ENCODE measurements around the gene ZNF554.
"Not testable (repeated sequence)": the region's sequence is repeated elsewhere in the genome, so short reads cannot be mapped to it uniquely, and the experiment has no call there.

Gene ZNF554

DNA sequence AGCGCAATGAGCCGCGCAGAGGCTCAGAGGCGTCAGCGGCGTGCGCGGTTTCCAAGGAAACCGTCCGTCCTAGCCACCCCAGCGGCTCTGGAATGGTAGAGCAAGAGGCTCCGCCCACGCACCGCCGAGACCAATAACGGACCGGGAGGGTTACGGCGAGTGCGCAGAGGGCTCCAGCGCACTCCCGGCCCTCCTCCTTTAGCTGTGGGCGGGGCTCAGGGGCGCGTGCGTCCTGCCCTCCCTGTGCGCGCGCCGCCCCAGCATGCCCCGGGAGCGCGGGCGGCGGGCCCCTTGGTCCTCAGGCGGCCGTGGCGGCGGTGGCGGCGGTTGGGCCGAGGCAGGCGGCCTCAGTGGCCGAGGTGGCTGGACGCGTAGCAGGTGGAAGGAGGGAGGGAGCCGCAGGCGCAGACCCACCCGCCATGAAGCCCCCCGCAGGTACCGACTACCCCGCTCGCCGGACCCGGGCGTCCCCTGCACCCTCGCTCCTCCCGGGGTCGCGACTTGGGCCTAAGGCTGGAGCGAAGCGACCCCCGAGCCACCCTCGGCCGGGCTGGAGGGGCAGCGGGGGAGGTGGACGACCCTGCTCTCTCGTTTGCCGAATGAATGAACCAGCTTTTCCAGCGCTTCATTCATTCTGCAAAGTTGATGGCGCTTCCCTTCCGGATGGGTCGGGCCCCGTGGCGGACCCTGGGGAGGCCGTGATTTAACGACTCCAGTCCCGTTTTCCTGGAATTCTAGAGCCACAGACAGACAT lies 34.2 kb upstream of the ZNF554 start, which contains the start of gene THOP1:
THOP1 (plus strand) TSS at position 260 of the 754 bp plus-strand sequence; CDS start at position 420, 160 bp downstream.
- Mint-ChIP-seq H3K27me3 (no peaks in the 10 kb centered on the region), H3K4me1 (peaks cover 81% of the 10 kb centered on the region), H3K27ac (peak within 1 kb of the TSS; percentile 74), H3K36me3 (peaks cover 20% of the 10 kb centered on the region), H3K9me3 (no peaks in the 10 kb centered on the region), H3K4me3 (peak within 1 kb of the TSS; percentile 92)
- ATAC-seq = peak; percentile 88

DNA sequence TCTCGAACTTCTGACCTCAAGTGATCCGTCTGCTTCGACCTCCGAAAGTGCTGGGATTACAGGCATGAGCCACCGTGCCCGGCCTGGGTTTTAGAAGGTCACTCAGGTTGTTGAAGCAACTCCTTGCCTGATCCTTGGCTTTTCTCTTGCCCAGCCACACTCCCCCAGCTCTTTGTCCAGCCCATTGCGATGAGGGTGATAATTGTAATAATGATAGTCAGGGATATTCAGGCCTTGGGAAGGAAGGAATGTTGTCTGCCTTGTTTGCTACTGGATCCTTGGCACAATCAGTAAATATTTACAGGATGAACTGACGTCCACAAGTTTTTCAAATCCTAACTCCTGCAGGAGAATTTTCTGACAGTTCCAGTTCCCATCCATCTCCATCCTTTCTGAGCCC lies 32.6 kb upstream of the ZNF554 start:
- Mint-ChIP-seq H3K4me1 (peaks cover 76% of the 10 kb centered on the region), H3K4me3 (peak overlapping the region; percentile 23), H3K27me3 (no peaks in the 10 kb centered on the region), H3K36me3 (peaks cover 36% of the 10 kb centered on the region), H3K9me3 (no peaks in the 10 kb centered on the region), H3K27ac (no peak overlapping the region)
- ATAC-seq = no peak

DNA sequence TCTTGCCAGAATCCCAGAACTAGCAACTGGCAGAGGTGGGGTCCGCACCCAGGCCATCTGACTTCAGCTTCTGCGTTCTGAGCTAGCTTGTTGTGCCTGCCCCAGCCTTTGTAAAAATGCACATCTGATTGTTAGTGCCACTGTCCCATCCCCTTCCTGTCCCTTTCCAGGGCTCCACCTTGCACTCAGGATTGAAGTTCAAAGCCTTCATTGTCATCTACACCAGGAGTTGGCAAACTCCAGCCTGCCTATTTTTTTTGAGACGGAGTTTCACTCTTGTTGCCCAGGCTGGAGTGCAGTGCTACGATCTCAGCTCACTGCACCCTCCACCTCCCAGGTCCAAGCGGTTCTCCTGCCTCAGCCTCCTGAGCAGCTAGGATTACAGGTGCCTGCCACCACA lies 31.4 kb upstream of the ZNF554 start:
- Mint-ChIP-seq H3K36me3 (peaks cover 44% of the 10 kb centered on the region), H3K4me1 (peaks cover 71% of the 10 kb centered on the region), H3K9me3 (no peaks in the 10 kb centered on the region), H3K27me3 (no peaks in the 10 kb centered on the region), H3K4me3 (peak overlapping the region; percentile 31), H3K27ac (peak overlapping the region; percentile 95)
- ATAC-seq = no peak

DNA sequence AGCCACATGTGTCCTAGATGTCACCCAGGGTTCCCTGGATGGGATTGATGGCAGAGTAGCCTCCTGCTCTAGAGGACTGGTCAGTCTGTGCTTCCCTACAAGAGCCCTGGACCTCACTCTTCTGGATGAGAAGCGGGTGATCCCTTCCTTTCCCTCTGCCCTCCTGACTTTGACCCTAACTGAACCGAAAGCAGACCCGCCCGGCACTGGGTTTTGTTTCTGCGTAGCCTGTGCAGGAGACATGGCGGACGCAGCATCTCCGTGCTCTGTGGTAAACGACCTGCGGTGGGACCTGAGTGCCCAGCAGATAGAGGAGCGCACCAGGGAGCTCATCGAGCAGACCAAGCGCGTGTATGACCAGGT lies 29.5 kb upstream of the ZNF554 start:
- Mint-ChIP-seq H3K4me1 (peaks cover 62% of the 10 kb centered on the region), H3K27ac (peak overlapping the region; percentile 95), H3K4me3 (peak overlapping the region; percentile 61), H3K9me3 (no peaks in the 10 kb centered on the region), H3K36me3 (peaks cover 58% of the 10 kb centered on the region), H3K27me3 (no peaks in the 10 kb centered on the region)
- ATAC-seq = no peak

DNA sequence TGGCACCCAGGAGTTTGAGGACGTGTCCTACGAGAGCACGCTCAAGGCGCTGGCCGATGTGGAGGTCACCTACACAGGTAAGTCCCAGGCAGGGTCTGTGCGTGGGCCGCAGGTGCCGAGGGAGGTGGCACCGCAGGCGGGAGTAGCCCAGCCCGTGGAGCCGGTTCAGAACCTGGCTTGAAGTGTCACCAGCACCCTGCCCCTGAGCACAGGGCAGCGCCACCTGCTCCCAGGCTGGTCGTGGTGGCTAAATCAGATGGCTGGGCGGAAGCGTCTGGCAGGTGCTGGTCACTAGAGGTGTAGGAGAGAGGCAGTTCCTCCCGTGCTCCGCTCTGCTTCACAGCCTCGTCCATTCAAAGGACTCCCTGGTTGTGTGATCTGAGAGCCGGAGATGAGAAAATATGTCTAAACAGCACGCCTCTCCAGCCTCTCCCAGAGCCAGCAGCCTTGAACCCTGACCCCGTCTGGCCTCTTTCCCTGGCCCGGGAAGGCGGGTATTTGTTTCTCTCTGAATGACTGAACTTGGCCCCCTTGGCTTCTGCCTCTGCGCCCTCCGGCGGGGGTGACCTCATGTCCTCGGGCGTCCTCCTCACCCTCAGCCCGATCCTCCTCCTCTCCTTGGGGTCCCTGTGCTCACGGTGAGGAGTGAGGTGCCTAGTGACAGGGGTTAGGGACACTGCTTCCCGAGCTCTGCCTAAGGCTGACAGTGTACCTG lies 29.0 kb upstream of the ZNF554 start:
- H3K4me3 Mint-ChIP-seq = no peak overlapping the region
- no peaks in the 10 kb centered on the region for H3K27me3 Mint-ChIP-seq
- peaks cover 63% of the 10 kb centered on the region for H3K36me3 Mint-ChIP-seq
- H3K4me1 Mint-ChIP-seq = peaks cover 59% of the 10 kb centered on the region
- H3K9me3 Mint-ChIP-seq = no peaks in the 10 kb centered on the region
- peak overlapping the region; percentile 95 for H3K27ac Mint-ChIP-seq
- ATAC-seq = no peak

DNA sequence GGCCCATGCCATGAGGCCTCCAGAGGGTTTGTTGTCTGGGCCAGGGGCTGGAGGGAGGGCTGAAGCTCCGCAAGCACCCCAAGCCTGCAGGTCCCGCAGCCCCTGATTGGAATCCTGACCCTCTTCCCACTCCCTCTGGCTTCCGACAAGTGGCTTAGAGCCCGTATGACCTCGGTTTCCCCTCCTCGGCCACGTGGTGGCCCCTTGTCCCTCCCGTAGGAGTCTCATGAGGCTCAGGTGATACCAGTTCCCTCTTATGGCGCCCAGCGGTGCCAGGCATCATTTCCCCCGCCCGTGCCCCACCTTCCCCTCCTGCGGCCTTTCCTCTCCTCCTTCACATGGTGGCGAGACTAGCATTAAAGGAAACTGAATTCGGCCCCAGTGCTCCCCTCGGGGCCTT lies 28.2 kb upstream of the ZNF554 start:
- H3K27ac Mint-ChIP-seq = peak overlapping the region; percentile 95
- ATAC-seq = no peak
- H3K4me3 Mint-ChIP-seq = no peak overlapping the region
- no peaks in the 10 kb centered on the region for H3K27me3 Mint-ChIP-seq
- peaks cover 71% of the 10 kb centered on the region for H3K36me3 Mint-ChIP-seq
- H3K9me3 Mint-ChIP-seq = no peaks in the 10 kb centered on the region
- H3K4me1 Mint-ChIP-seq = peaks cover 52% of the 10 kb centered on the region

DNA sequence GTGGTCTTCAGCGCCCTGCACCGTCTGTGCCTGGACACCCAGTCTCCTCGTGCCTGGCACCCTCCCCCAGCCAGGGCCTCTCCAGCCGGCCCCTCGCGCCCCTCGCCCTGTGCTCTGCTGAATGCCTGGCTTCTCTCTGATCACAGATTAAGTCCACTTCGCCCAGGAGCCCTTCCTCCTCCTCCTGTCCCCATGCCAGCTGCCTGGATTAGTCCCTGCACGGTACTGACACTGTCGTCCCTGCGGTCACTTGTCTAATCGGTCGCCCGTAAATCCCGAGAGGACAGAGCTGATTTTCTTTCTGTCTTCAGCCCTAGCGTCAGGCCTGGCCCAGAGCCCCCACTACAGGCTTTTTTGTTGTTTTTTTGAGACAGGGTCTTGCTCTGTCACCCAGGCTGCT lies 27.8 kb upstream of the ZNF554 start:
- ATAC-seq = no peak
- H3K9me3 Mint-ChIP-seq = no peaks in the 10 kb centered on the region
- peaks cover 49% of the 10 kb centered on the region for H3K4me1 Mint-ChIP-seq
- H3K36me3 Mint-ChIP-seq = peaks cover 75% of the 10 kb centered on the region
- H3K27ac Mint-ChIP-seq = peak overlapping the region; percentile 48
- H3K4me3 Mint-ChIP-seq = no peak overlapping the region
- no peaks in the 10 kb centered on the region for H3K27me3 Mint-ChIP-seq

DNA sequence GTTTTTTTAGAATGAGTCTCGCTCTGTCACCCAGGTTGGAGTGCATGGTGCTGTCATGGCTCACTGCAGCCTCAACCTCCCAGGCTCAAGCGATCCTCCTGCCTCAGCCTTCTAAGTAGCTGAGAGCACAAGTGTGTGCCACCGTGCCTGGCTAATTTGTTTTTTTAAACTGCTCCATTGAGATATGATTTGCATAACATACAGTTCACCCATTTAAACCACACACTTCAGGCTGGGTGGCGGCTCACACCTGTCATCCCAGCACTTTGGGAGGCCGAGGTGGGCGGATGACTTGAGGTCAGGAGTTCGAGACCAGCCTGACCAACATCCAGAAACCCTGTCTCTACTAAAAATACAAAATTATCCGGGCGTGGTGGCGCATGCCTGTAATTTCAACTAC lies 27.0 kb upstream of the ZNF554 start:
- H3K9me3 Mint-ChIP-seq, H3K27me3 Mint-ChIP-seq, H3K4me3 Mint-ChIP-seq, H3K27ac Mint-ChIP-seq, ATAC-seq: not testable (repeated sequence)
- Mint-ChIP-seq H3K36me3 (peaks cover 76% of the 10 kb centered on the region), H3K4me1 (peaks cover 41% of the 10 kb centered on the region)

DNA sequence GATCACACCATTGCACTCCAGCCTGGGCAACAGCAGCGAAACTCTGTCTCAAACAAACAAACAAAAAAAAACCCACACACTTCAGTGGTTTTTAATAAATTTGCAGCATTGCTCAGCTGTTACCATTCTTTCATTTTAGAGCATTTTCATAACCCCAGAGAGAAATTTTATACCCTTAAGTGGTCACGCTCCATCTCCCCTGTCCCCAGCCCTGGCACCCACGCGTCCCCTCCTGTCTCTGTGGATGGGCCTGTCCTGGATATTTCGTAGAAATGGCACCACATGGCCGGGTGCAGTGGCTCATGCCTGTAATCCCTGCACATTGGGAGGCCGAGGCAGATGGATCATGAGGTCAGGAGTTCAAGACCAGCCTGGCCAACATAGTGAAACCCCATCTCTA lies 26.5 kb upstream of the ZNF554 start:
- ATAC-seq = no peak
- H3K36me3 Mint-ChIP-seq = peaks cover 72% of the 10 kb centered on the region
- H3K27me3 Mint-ChIP-seq = no peaks in the 10 kb centered on the region
- peaks cover 36% of the 10 kb centered on the region for H3K4me1 Mint-ChIP-seq
- no peak overlapping the region for H3K27ac Mint-ChIP-seq
- H3K4me3 Mint-ChIP-seq = no peak overlapping the region
- no peaks in the 10 kb centered on the region for H3K9me3 Mint-ChIP-seq

DNA sequence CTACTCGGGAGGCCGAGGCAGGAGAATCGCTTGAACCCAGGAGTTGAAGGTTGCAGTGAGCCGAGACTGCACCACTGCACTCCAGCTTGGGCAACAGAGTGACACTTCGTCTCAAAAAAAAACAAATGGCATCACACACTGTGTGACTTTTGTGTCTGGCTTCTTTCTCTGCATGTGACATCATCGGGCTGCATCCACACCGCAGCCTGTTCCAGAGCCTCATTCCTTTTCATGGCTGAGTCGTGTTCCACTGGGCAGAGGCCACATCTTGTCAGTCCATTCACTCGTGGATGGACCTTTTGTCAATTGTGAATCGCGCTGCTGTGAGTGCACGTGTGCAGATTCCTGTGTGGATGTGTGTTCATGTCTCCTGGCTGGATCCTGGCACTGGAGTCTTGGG lies 26.1 kb upstream of the ZNF554 start:
- no peaks in the 10 kb centered on the region for H3K9me3 Mint-ChIP-seq
- H3K4me1 Mint-ChIP-seq = peaks cover 32% of the 10 kb centered on the region
- H3K4me3 Mint-ChIP-seq = no peak overlapping the region
- H3K27me3 Mint-ChIP-seq = no peaks in the 10 kb centered on the region
- no peak for ATAC-seq
- H3K36me3 Mint-ChIP-seq = peaks cover 68% of the 10 kb centered on the region
- no peak overlapping the region for H3K27ac Mint-ChIP-seq

DNA sequence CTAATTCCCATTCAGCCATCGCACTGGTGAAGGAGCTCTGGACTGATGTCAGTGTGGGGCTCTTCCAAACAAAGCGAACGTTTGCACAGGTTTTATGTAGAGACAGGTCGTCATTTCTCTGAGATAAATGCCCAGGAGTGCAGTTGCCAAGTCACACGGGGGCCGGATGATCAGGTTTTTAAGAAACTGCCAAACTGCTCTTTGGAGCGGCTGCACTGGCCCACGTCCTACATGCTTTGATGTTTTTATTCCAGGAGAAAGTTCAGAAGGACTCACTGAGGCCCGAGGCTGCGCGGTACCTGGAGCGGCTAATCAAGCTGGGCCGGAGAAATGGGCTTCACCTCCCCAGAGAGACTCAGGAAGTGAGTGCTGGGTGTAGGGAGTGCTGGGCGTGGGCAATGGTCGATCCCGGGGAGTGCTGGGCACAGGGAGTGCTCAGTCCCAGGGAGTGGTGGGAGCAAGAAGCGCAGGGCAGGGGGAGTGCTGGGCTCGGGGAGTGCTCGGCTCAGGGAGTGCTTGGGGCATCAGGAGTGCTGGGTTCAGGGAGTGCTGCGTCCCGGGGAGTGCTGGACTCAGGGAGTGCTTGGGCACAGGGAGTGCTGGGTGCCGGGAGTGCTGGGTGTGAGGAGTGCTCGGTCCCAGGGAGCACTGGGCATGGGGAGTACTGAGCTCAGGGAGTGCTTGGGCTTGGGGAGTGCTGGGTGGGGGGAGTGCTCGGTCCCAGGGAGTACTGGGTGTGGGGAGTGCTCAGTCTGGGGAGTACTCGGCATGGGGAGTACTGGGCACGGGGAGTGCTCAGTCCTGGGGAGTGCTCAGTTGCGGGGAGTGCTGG lies 23.6 kb upstream of the ZNF554 start:
- no peaks in the 10 kb centered on the region for H3K27me3 Mint-ChIP-seq
- peak; percentile 36 for ATAC-seq

DNA sequence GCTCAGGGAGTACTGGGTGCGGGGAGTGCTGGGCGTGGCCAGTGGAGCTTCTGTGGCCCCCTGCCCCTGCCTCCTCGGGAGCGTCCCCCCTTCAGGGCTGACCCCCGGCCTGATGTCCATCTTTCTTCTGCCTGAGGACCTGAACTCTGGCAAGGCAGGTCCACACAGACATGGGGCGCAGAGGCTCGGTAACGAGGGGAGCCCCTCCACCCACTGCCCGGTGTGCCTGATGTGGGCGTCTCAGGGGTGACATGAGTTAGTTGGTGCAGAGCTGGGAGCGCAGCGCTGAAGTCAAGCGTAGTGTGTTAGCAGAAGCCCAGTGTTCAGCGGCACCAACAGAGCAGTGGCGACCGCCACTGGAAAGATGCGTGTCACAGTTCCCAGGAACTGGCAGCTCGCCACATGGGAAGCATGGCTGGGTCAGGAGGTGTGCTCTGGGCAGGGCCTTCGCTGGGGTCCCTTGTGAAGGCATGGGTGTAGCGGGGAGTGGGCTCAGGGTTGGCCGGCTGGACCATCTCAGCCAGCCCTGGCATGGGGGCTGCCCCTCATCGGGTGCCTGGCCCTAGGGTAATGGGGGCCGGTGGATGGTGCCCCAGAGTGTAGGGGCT lies 22.9 kb upstream of the ZNF554 start:
- H3K4me3 Mint-ChIP-seq = no peak overlapping the region
- H3K4me1 Mint-ChIP-seq = peaks cover 5% of the 10 kb centered on the region
- no peak for ATAC-seq
- no peaks in the 10 kb centered on the region for H3K9me3 Mint-ChIP-seq
- H3K36me3 Mint-ChIP-seq = peaks cover 64% of the 10 kb centered on the region
- H3K27ac Mint-ChIP-seq = no peak overlapping the region
- H3K27me3 Mint-ChIP-seq = no peaks in the 10 kb centered on the region

More for the DNA sequence above, 23.6 kb upstream of the ZNF554 start:
- H3K4me1 Mint-ChIP-seq = peaks cover 8% of the 10 kb centered on the region
- H3K27ac Mint-ChIP-seq = no peak overlapping the region
- no peak overlapping the region for H3K4me3 Mint-ChIP-seq
- no peaks in the 10 kb centered on the region for H3K9me3 Mint-ChIP-seq
- H3K36me3 Mint-ChIP-seq = peaks cover 63% of the 10 kb centered on the region

DNA sequence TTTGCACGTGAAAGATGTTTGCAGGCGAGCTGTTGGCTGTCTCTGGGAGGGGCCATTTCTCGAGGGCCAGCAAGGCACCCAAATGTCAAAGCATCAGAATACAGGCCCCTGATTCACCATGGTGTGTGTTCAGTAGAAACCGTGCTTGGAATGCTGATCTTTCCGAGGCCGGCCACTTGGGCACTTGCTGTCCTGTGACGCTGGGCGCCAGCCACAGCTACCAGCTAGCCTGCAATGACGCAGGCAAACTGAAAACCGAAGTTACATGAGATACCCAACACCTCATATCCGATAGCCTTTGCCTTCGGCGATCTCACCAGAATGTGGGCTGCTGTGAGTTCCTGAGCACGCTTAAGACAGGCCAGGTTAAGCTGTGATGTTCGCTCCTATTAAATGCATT lies 22.4 kb upstream of the ZNF554 start:
- Mint-ChIP-seq H3K4me1 (no peaks in the 10 kb centered on the region), H3K27me3 (no peaks in the 10 kb centered on the region), H3K9me3 (no peaks in the 10 kb centered on the region), H3K36me3 (peaks cover 65% of the 10 kb centered on the region), H3K4me3 (no peak overlapping the region), H3K27ac (no peak overlapping the region)
- ATAC-seq = no peak

DNA sequence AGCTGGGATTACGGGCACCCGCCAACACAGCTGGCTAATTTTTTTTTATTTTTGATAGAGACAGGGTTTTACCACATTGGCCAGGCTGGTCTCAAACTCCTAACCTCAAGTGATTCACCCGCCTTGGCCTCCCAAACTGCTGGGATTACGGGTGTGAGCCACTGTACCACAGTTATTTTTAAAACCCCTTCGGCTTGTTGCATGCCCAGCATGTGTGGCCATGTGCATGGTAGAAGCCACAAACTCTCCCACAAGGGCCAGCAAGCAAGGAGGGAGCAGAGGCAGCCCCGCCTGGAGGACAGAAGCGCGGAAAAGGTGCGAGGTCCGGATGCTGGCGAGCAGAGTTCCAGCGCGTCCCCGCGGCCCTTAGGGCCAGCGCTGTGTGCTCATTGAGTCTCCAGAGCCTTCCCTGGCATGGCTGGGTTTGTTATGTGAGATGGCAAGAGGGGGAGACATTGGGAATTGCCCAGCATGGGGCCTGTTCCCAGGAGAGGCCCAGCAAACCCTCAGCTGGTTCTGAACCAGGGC lies 21.4 kb upstream of the ZNF554 start:
- H3K4me3 Mint-ChIP-seq = no peak overlapping the region
- H3K4me1 Mint-ChIP-seq = peaks cover 7% of the 10 kb centered on the region
- no peaks in the 10 kb centered on the region for H3K27me3 Mint-ChIP-seq
- peaks cover 67% of the 10 kb centered on the region for H3K36me3 Mint-ChIP-seq
- no peak for ATAC-seq
- H3K9me3 Mint-ChIP-seq = no peaks in the 10 kb centered on the region
- H3K27ac Mint-ChIP-seq = no peak overlapping the region

DNA sequence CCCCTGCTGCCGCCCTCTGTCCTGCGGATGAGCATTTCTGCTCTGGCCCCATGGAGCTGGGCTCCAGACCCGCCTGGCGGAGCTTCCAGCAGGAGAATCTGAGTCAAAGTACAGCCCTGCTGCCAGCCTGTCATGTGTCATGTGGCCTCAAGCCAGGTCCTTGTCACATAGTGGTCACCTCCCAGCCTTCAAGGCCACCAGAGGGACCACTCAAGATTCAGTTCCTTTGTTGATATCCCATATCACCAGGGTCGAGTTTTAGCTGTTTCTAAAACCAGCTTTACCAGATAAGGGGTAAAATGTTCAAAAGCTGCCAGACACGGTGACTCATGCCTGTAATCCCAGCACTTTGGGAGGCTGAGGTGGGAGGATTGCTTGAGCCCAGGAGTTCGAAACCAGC lies 20.9 kb upstream of the ZNF554 start:
- ATAC-seq = no peak
- no peak overlapping the region for H3K27ac Mint-ChIP-seq
- peaks cover 11% of the 10 kb centered on the region for H3K4me1 Mint-ChIP-seq
- peaks cover 67% of the 10 kb centered on the region for H3K36me3 Mint-ChIP-seq
- H3K27me3 Mint-ChIP-seq = no peaks in the 10 kb centered on the region
- H3K9me3 Mint-ChIP-seq = no peaks in the 10 kb centered on the region
- no peak overlapping the region for H3K4me3 Mint-ChIP-seq
